GM19452 (cell line): ENCODE data around the gene SERPINE3.

Source experiments
- ATAC-seq: cut with Tn5 transposase; IDR thresholded peaks from one replicate; pipeline ENCODE4 v1.9.1; 2021; ENCODE audit not compliant: unreplicated experiment

SERPINE3 gene

GRCh38 chr13:51360489-51360888 lies 21.0 kb downstream of the SERPINE3 start:
- ATAC-seq = no peak

DNA sequence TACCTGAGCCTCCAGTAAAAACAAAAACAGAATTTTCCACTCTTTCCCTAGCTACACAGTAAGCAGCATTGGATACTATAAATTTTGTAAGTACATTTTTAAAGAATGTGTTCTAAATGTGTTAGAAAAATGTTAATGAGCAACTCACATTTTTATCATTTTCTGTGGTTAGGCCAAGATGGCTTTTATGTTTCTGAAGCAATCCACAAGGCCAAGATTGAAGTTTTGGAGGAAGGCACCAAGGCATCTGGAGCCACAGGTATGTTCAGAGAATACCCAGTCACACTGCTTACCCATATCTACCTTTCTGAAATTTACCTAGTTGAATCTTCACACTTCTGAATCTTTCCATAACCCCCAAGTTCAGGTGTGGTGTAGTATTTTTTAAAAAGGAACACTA lies 21.6 kb downstream of the SERPINE3 start:
- ATAC-seq = no peak

GRCh38 chr13:51363625-51364024 lies 24.1 kb downstream of the SERPINE3 start:
- no peak for ATAC-seq

- ATAC-seq = no peak
These were observed 25.0 kb downstream of the SERPINE3 start for GRCh38 chr13:51364404-51365008.

GRCh38 chr13:51370116-51370515 lies 30.6 kb downstream of the SERPINE3 start:
- ATAC-seq = no peak

DNA sequence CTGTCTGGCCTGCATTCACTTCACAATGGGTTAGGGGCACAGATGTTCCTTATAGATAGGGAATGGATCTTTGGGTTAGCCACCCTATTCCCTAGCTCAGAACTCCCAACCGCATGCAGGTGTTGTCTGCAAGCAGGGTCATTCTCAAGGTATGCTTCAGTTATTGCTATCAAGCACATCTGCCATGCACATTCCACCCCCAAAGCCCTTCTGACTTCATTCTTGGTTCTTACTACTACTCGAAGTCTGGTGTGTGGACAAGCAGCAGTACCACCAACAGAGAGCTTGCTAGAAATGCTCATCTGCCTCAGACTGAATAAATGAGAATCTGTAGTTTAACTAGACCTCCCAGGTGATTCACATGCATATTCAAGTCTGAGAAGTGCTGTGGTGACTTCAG lies 31.3 kb downstream of the SERPINE3 start:
- no peak for ATAC-seq

DNA sequence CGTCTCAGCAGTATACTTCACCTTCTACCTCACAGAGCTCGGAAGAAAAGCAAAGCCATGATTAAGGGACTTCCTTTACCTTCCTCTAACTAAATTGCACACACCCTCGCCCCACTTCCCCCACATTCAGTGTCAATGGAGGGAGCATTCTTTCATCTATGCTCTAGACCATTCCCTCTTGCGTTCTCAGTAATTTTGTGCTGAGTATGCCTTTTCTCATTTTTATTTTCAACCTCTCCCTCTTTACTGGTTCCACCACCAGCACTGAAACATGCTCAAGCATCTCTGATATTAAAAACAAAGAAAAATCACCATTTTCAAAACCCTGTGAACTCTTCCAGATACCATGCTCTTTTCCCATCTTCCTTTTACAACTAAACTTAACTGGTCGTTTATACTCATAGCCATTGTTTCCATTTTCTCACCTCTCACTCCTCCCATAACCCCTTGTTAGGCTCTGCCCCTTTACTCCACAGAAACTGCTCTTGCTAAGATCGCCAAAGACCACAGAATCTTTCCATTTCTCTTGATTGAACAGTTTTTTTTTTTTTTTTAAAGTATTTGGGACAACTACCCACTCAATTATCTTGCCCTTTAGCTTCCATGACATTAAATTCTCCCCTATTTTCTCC lies 32.4 kb downstream of the SERPINE3 start:
- ATAC-seq = no peak

DNA sequence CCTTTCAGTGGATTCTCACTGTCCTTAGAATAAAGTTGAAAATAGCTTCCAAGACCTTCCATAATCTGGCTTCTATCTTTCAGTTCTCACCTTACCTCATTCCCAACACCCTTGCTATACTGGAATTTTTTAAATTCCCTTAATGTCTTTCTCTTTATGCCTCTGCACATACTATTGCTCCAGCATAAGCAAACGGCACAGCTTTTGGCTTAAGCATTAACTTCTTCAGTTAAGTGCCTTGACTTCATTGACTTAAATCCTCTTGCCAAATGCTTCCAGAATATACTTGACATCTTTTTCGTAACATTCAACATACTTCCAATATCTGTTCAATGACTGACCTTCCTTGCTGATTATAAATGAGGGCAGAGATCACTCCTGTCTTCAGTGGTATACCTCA lies 34.0 kb downstream of the SERPINE3 start:
- no peak for ATAC-seq

DNA sequence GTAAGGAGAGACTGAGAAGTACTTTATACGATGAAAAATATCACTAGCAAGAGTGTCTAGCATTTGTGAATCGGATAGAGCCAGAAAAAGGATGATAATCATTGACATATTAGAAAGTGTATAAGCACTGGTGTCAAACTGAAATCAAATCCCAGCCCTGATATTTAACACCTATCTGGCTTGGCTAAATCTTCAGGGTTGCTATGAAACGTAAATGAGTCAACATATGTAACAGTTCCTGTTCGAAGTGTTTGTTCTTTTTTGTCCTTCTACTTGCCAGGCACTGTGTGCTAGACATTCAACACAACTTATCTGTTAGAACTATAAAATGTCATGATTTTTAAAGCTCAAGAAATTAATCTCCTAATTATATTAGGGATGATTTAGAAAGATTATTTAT lies 40.8 kb downstream of the SERPINE3 start:
- ATAC-seq = no peak

DNA sequence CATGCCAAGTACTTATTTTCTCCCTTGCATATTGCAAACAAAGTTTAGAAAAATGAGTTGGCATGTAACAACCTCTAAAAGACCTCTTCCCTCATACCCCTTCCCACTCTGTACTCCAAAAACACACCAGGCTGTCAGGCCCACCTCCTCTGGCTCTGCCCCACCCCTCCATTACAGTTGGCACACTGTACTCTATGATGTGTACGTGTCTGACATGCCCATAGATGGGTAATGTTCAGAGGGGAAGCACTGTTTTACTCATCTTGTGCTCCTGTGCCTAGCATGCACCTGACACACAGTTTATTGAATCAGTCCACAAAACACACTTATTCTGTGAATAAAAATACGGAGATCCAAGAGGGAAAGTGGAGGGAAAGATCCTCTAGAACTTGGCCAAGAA lies 45.6 kb downstream of the SERPINE3 start:
- no peak for ATAC-seq

DNA sequence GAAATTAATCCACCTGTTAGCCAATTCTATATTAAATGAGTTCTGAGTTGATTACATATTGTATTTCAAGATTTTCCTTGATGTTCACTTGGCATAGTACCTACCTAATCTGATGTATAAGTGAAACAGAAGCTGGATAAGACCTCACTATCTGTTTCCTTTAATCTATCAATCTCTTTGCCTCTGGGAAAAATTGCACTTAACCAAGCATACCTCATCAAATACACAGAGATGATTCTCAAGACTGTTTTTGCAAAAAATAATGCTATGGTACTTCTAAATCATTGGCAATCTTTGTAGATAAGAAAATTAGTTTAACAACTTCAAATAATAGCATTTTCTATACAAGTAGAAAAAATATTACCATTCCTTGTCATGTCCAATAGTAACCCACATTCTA lies 55.2 kb downstream of the SERPINE3 start:
- no peak for ATAC-seq

- peak; percentile 66 for ATAC-seq
These were observed 56.9 kb downstream of the SERPINE3 start for GRCh38 chr13:51396352-51396751.

DNA sequence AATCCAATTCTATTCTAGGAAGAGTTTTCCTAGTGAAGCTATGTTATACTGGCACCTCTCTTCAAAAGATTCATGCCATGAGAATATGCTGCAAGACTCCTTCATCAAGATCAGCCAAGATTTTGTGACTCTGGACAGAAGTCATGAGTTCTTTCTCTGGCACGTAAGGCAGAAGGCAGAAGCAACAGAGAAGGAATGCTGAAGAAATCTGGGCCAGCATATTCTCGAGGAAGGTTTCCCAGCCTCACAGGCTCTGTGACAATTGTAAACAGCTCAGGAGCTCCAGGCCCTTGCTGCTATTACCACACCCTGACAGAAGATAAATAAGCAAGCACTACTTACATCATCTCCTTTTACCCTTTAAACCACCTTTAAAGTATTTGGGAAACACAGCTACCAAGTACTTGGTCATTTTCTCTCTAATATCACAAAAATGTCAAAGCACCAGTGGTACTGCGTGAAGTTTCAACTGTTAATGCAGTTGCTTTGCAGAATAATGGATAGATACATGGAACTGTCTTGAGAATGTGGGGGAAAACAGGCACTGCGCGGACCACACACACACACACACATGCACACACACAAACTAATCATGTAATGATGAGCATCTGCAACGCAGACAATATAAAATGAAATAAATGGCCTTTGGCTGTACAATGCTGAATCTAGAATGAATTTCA lies 57.9 kb downstream of the SERPINE3 start:
- ATAC-seq = no peak

GRCh38 chr13:51405176-51405575 lies 65.7 kb downstream of the SERPINE3 start:
- no peak for ATAC-seq

DNA sequence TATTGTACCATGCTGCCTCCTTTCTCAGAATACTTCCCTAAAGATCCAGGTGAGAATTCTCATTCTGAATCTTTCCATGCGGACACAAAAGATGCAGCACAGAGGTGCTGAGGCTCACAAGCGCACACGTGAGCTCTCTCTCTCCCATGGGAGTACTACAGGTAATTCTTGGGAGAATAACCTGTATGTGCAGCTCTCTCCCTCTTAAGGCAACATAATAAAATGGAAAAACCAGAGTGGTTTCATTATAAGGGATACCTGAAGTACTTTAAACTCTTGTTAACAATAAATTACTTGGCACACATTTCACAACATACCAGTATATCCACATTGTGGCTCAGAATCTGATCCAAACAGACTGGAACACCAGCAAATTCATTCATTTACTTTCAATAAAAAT lies 72.9 kb downstream of the SERPINE3 start:
- ATAC-seq = no peak
